HL-60 (cell line): ENCODE measurements around the gene LRRC8C.

ENCODE experiments used
- CTCF ChIP-seq: IDR thresholded peaks from one replicate; pipeline ENCODE4 v1.5.1; 2011; ENCODE audit warnings: low read length, control low read depth, inconsistent platforms; ENCODE audit not compliant: insufficient read depth
- GABPA ChIP-seq: IDR thresholded peaks from 2 replicates; pipeline ENCODE4 v1.6.1; 2012; ENCODE audit warnings: low read depth

DNA sequence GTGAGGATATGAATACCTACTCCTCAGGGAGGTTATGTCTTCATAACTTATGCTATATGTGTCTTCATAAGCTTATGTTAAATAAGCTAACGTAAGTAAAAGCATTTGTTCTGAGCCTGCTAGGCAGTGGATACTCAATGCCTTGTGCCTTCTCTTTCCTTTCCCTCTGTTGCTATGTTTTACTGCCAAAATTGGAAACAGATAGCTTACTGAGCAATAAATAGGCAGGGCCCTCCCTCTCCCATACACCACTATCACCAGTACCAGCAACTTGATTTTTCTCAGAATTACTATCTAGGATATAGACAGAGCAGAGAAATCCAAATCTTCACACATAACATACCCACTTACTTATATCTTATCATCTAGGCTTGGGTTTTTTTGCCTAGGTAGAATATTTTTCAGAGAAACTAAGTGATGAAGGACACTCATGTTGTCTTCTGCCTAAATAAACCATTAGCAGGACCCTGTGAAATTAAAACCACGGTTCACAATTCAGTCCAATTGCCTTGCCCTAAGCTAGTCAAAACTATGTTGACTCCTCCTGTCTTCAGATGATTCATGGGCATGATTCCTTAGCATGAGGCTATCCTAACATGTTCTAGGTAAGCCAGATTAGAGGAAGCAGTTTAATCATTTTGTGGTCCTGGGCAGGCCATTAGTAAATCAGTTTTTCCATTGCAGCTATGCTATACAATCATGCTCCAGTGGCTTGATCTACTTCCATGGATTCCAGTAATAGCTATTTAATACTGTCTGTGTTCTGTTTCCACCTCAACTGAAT lies 15.9 kb upstream of the LRRC8C start:
- TF ChIP-seq CTCF (no peak), GABPA (no peak)
